Body of pancreas (tissue), 4 donors: ENCODE data around the gene KCNAB1.

Experiments used
- CTCF ChIP-seq, 7 experiments: fragments of 450-650 bp in 4 of 7; fragments of 200-600 bp in 3 of 7; sonication (generic) in 3 of 7; IDR thresholded peaks; one replicate each; pipeline ENCODE4 v1.5.1; 2016 to 2019; ENCODE audit warnings: antibody characterized with exemption in 7 of 7
- POLR2A ChIP-seq, 3 donors: fragments of 450-650 bp; IDR thresholded peaks; one replicate each; pipeline ENCODE4 v1.6.1; 2016; ENCODE audit warnings: antibody characterized with exemption in 3 of 3, mild to moderate bottlenecking in 2 of 3

GRCh38 chr3:156126467-156126866 lies 6.1 kb downstream of the KCNAB1 start:
- TF ChIP-seq CTCF (IDR thresholded peaks at IDR 0.05) (no peak), POLR2A (IDR thresholded peaks at IDR 0.05) (no peak)
